ENCODE results near the gene PLRG1. TPM values are rescaled to one million over a fixed set of nuclear protein-coding genes. Genes with fewer than 3 reads are reported as not detected.

The PLRG1 gene
- polyA plus RNA-seq (133 and 141 TPM in 2 replicates), polyA minus RNA-seq (112 and 113 TPM in 2 replicates)

GRCh38 chr4:154549894-154550790, at the start of gene PLRG1:
TSS of gene PLRG1 (minus strand) at chr4:154550400. CDS start at chr4:154550308, 92 bp downstream.
- Histone ChIP-seq H3K9me3 (ENCODE audit: low read length) (no peaks in the 10 kb centered on the region), H3K4me3 (ENCODE audit: low read length) (peak within 1 kb of the TSS; percentile 78), H3K4me2 (ENCODE audit: low read length) (peak within 1 kb of the TSS; percentile 87), H3K9ac (ENCODE audit: low read length) (peak within 1 kb of the TSS; percentile 82), H4K20me1 (ENCODE audit: insufficient read depth) (no peaks in the 10 kb centered on the region), H3K9me2 (ENCODE audit: insufficient read depth, low read length) (no peaks in the 10 kb centered on the region), H3F3A (ENCODE audit: insufficient read depth, low read length, poor library complexity, severe bottlenecking) (no peaks in the 10 kb centered on the region), H3K36me3 (ENCODE audit: insufficient read depth, low read length) (peaks cover 1% of the 10 kb centered on the region), H3K79me2 (replicated peaks; ENCODE audit: insufficient read depth, low read length) (peaks cover 25% of the 10 kb centered on the region), H3K27ac (ENCODE audit: low read length) (peak within 1 kb of the TSS; percentile 77), H2AFZ (ENCODE audit: low read depth, low read length) (peak within 1 kb of the TSS; percentile 70), H3K27me3 (ENCODE audit: insufficient read depth, low read depth, low read length) (no peaks in the 10 kb centered on the region)
- peak; percentile 38 for TF ChIP-seq EP300 (conservative IDR thresholded peaks at IDR 0.05; ENCODE audit: poor library complexity, severe bottlenecking)
- TF ChIP-seq EZH2 (IDR thresholded peaks at IDR 0.05; ENCODE audit: borderline replicate concordance, insufficient read depth, low read length, poor library complexity, severe bottlenecking): no peak
- TF ChIP-seq REST (IDR thresholded peaks at IDR 0.05; ENCODE audit: borderline replicate concordance): no peak
- no peak for TF ChIP-seq RAD21 (conservative IDR thresholded peaks at IDR 0.05)
- TF ChIP-seq SMC3 (conservative IDR thresholded peaks at IDR 0.05; ENCODE audit: poor library complexity): peak; percentile 52
- peak; percentile 87 for TF ChIP-seq MXI1 (conservative IDR thresholded peaks at IDR 0.05; ENCODE audit: poor library complexity, severe bottlenecking)
- peak; percentile 70 for TF ChIP-seq CTCF (IDR thresholded peaks at IDR 0.05; ENCODE audit: poor library complexity, severe bottlenecking)
- peak; percentile 54 for TF ChIP-seq TAF1 (IDR thresholded peaks at IDR 0.05; ENCODE audit: low read depth)
- peak; percentile 85 for TF ChIP-seq POLR2AphosphoS5 (IDR thresholded peaks at IDR 0.05)

GRCh38 chr4:154597798-154598774, 47.9 kb upstream of the PLRG1 start:
- Histone ChIP-seq H3K4me3 (ENCODE audit: low read length) (no peak overlapping the region), H3K27ac (ENCODE audit: low read length) (no peak overlapping the region), H2AFZ (ENCODE audit: low read depth, low read length) (no peak overlapping the region)

More at GRCh38 chr4:154597798-154598774, 47.9 kb upstream of the PLRG1 start:
- no peaks in the 10 kb centered on the region for H3K27me3 ChIP-seq (ENCODE audit: insufficient read depth, low read depth, low read length)
- no peak overlapping the region for H3K9ac ChIP-seq (ENCODE audit: low read length)
- H4K20me1 ChIP-seq (ENCODE audit: insufficient read depth): no peaks in the 10 kb centered on the region
- H3K36me3 ChIP-seq (ENCODE audit: insufficient read depth, low read length): no peaks in the 10 kb centered on the region
- TF ChIP-seq CTCF (IDR thresholded peaks at IDR 0.05; ENCODE audit: poor library complexity, severe bottlenecking) (no peak), EP300 (conservative IDR thresholded peaks at IDR 0.05; ENCODE audit: poor library complexity, severe bottlenecking) (no peak), TAF1 (IDR thresholded peaks at IDR 0.05; ENCODE audit: low read depth) (no peak), REST (IDR thresholded peaks at IDR 0.05; ENCODE audit: borderline replicate concordance) (no peak), MXI1 (conservative IDR thresholded peaks at IDR 0.05; ENCODE audit: poor library complexity, severe bottlenecking) (no peak), RAD21 (conservative IDR thresholded peaks at IDR 0.05) (no peak), SMC3 (conservative IDR thresholded peaks at IDR 0.05; ENCODE audit: poor library complexity) (no peak), EZH2 (IDR thresholded peaks at IDR 0.05; ENCODE audit: borderline replicate concordance, insufficient read depth, low read length, poor library complexity, severe bottlenecking) (no peak), POLR2AphosphoS5 (IDR thresholded peaks at IDR 0.05) (no peak)
- H3K9me3 ChIP-seq (ENCODE audit: low read length): no peaks in the 10 kb centered on the region
- H3K4me2 ChIP-seq (ENCODE audit: low read length): no peak overlapping the region
- H3K9me2 ChIP-seq (ENCODE audit: insufficient read depth, low read length): no peaks in the 10 kb centered on the region
- H3K79me2 ChIP-seq (replicated peaks; ENCODE audit: insufficient read depth, low read length): no peaks in the 10 kb centered on the region
- H3F3A ChIP-seq (ENCODE audit: insufficient read depth, low read length, poor library complexity, severe bottlenecking): no peaks in the 10 kb centered on the region

Measured in neural cell (in vitro differentiated cells).